ENCODE measurements around the gene MTARC1.

- TF ChIP-seq ATF3 (IDR thresholded peaks at IDR 0.05; ENCODE audit: borderline replicate concordance, extremely low read depth, low read depth, low read length) (no peak), MEF2A (IDR thresholded peaks at IDR 0.05; ENCODE audit: insufficient read depth, low read depth, low read length) (no peak), CTCF (IDR thresholded peaks at IDR 0.05 in 2 of 3, conservative IDR thresholded peaks at IDR 0.05 in 1 of 3; ENCODE audit: control insufficient read depth in 2 of 3, extremely low read depth in 1 of 3, insufficient read depth in 1 of 3, low read depth in 3 of 3, low read length in 3 of 3) (peak; percentile 93 to 96 (median 94); a peak in 5 of 6 replicates), POLR2A (IDR thresholded peaks at IDR 0.05; ENCODE audit: low read depth, low read length) (no peak), ZZZ3 (IDR thresholded peaks at IDR 0.05; ENCODE audit: control insufficient read depth, insufficient read length, low read depth) (no peak), GABPA (IDR thresholded peaks at IDR 0.05; ENCODE audit: low read depth) (no peak), YY1 (IDR thresholded peaks at IDR 0.05; ENCODE audit: low read depth, low read length) (no peak), MAX (IDR thresholded peaks at IDR 0.05; ENCODE audit: low read depth, low read length) (no peak), CHD4 (IDR thresholded peaks at IDR 0.05) (no peak), SIN3A (IDR thresholded peaks at IDR 0.05; ENCODE audit: low read depth, low read length) (no peak)
Observed at GRCh38 chr1:220810179-220810653, 23.5 kb downstream of the MTARC1 start.

Measured in GM12878 (cell line).